Measurements from ENCODE around the gene SLC9C2.

The SLC9C2 gene

GRCh38 chr1:173551699-173552098 lies 51.2 kb downstream of the SLC9C2 start:
- TF ChIP-seq CTCF (IDR thresholded peaks at IDR 0.05; ENCODE audit: extremely low read depth, insufficient read depth, missing control alignments), result no peak
- no peak for DNase-seq (ENCODE audit: low spot score)
- in situ Hi-C loops (cut with MboI; ENCODE audit: low pct_unique_long_range_greater_than_20kb, low sequenced_read_pairs, unreplicated experiment), result no loop called here

GRCh38 chr1:173549813-173550212 lies 53.1 kb downstream of the SLC9C2 start:
- no peak for DNase-seq (ENCODE audit: low spot score)
- in situ Hi-C loops (cut with MboI; ENCODE audit: low pct_unique_long_range_greater_than_20kb, low sequenced_read_pairs, unreplicated experiment), result no loop called here
- no peak for TF ChIP-seq CTCF (IDR thresholded peaks at IDR 0.05; ENCODE audit: extremely low read depth, insufficient read depth, missing control alignments)

- in situ Hi-C loops (cut with MboI; ENCODE audit: low pct_unique_long_range_greater_than_20kb, low sequenced_read_pairs, unreplicated experiment), result no loop called here
- TF ChIP-seq CTCF (IDR thresholded peaks at IDR 0.05; ENCODE audit: extremely low read depth, insufficient read depth, missing control alignments), result no peak
- DNase-seq (ENCODE audit: low spot score), result no peak
Measured at GRCh38 chr1:173545688-173546087, 57.2 kb downstream of the SLC9C2 start.

GRCh38 chr1:173536223-173536622 lies 66.6 kb downstream of the SLC9C2 start:
- in situ Hi-C loops (cut with MboI; ENCODE audit: low pct_unique_long_range_greater_than_20kb, low sequenced_read_pairs, unreplicated experiment), result no loop called here
- no peak for DNase-seq (ENCODE audit: low spot score)
- TF ChIP-seq CTCF (IDR thresholded peaks at IDR 0.05; ENCODE audit: extremely low read depth, insufficient read depth, missing control alignments), result no peak

GRCh38 chr1:173532237-173532636 lies 70.6 kb downstream of the SLC9C2 start:
- TF ChIP-seq CTCF (IDR thresholded peaks at IDR 0.05; ENCODE audit: extremely low read depth, insufficient read depth, missing control alignments), result no peak
- DNase-seq (ENCODE audit: low spot score), result no peak
- in situ Hi-C loops (cut with MboI; ENCODE audit: low pct_unique_long_range_greater_than_20kb, low sequenced_read_pairs, unreplicated experiment), result no loop called here

GRCh38 chr1:173530795-173531693 lies 71.8 kb downstream of the SLC9C2 start:
- no peak for TF ChIP-seq CTCF (IDR thresholded peaks at IDR 0.05; ENCODE audit: extremely low read depth, insufficient read depth, missing control alignments)
- no peak for DNase-seq (ENCODE audit: low spot score)
- in situ Hi-C loops (cut with MboI; ENCODE audit: low pct_unique_long_range_greater_than_20kb, low sequenced_read_pairs, unreplicated experiment), result no loop called here
